ENCODE data around the gene ATP2B1. TPM values are rescaled to one million over a fixed set of nuclear protein-coding genes. Genes with fewer than 3 reads are reported as not detected.

The ATP2B1 gene
- total and polyA plus RNA-seq, 2 of the 13 experiments (the other 11 are each of a cell fraction or from before 2014, with no cell fraction given), result 12.1 to 60.2 TPM

DNA sequence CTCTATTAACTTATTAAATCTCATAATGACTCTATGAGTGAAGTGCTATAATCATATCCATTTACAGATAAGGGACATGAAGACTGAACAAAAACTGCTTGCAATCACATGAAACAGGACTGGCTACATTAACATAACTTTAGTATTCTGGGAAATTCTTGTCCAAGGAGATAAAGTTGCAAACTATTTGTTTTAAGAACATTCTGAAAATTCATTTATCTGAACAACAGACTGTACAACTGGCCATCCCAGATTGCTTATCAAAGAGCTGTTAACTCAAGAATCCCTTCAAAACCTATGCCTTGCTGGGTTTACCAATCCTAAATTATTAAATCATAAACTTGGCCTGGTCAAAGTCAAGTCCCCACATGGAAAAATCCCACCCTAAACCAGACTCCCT, 143.6 kb downstream of the ATP2B1 start:
- H3K36me3 ChIP-seq (replicated peaks in 1 of 2; ENCODE audit: control insufficient read depth in 1 of 2, insufficient read depth in 2 of 2, low read length in 2 of 2), result no peaks in the 10 kb centered on the region
- no peaks in the 10 kb centered on the region for H3K4me1 ChIP-seq (ENCODE audit: insufficient read depth, low read length)
- TF ChIP-seq, protein P1, sequence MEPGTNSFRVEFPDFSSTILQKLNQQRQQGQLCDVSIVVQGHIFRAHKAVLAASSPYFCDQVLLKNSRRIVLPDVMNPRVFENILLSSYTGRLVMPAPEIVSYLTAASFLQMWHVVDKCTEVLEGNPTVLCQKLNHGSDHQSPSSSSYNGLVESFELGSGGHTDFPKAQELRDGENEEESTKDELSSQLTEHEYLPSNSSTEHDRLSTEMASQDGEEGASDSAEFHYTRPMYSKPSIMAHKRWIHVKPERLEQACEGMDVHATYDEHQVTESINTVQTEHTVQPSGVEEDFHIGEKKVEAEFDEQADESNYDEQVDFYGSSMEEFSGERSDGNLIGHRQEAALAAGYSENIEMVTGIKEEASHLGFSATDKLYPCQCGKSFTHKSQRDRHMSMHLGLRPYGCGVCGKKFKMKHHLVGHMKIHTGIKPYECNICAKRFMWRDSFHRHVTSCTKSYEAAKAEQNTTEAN (CRISPR knock-in tag; conservative IDR thresholded peaks at IDR 0.05), result no peak
- TF ChIP-seq ZNF83 (CRISPR knock-in tag; IDR thresholded peaks at IDR 0.05; ENCODE audit: borderline replicate concordance) (no peak), ZSCAN20 (CRISPR knock-in tag; IDR thresholded peaks at IDR 0.05; ENCODE audit: borderline replicate concordance) (no peak), ZFX (CRISPR knock-in tag; IDR thresholded peaks at IDR 0.05; ENCODE audit: low read depth) (no peak), MAF1 (CRISPR knock-in tag; IDR thresholded peaks at IDR 0.05; ENCODE audit: borderline replicate concordance) (no peak), TP53 (CRISPR knock-in tag; conservative IDR thresholded peaks at IDR 0.05) (no peak), MBD4 (IDR thresholded peaks at IDR 0.05; ENCODE audit: borderline replicate concordance, low read length) (no peak), SMC3 (IDR thresholded peaks at IDR 0.05; ENCODE audit: low read length) (no peak)
- TF ChIP-seq, protein P2, sequence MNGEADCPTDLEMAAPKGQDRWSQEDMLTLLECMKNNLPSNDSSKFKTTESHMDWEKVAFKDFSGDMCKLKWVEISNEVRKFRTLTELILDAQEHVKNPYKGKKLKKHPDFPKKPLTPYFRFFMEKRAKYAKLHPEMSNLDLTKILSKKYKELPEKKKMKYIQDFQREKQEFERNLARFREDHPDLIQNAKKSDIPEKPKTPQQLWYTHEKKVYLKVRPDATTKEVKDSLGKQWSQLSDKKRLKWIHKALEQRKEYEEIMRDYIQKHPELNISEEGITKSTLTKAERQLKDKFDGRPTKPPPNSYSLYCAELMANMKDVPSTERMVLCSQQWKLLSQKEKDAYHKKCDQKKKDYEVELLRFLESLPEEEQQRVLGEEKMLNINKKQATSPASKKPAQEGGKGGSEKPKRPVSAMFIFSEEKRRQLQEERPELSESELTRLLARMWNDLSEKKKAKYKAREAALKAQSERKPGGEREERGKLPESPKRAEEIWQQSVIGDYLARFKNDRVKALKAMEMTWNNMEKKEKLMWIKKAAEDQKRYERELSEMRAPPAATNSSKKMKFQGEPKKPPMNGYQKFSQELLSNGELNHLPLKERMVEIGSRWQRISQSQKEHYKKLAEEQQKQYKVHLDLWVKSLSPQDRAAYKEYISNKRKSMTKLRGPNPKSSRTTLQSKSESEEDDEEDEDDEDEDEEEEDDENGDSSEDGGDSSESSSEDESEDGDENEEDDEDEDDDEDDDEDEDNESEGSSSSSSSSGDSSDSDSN (CRISPR knock-in tag; IDR thresholded peaks at IDR 0.05), result no peak
- intact Hi-C loops (cut with micrococcal nuclease; ENCODE audit: unreplicated experiment) (no loop called here), in situ Hi-C loops (cut with HindIII; ENCODE audit: extremely low pct_ligation_motif_present, low pct_unique_long_range_greater_than_20kb) (no loop called here)
- no peaks in the 10 kb centered on the region for H3K9me3 ChIP-seq (ENCODE audit: low read length)
- FAIRE-seq (no peak), ATAC-seq (no peak), DNase-seq (ENCODE audit: low spot score) (no peak)
- no TSS peak for BruUV-seq (replicated peaks)
- no peak overlapping the region for H3K4me3 ChIP-seq (replicated peaks in 1 of 3; ENCODE audit: insufficient read depth in 1 of 3, low read depth in 2 of 3, low read length in 3 of 3)
- no peaks in the 10 kb centered on the region for H4K20me1 ChIP-seq (ENCODE audit: insufficient read depth, low read length)
- no peak overlapping the region for H3K27ac ChIP-seq (ENCODE audit: extremely low read length, insufficient read depth, low read length)
- no peak overlapping the region for H3K4me2 ChIP-seq (ENCODE audit: low read depth, low read length)
- peaks cover 0 to 3% of the 10 kb centered on the region in 2 experiments; a peak in 1 of 5 replicates for H3K27me3 ChIP-seq (ENCODE audit: control insufficient read depth in 1 of 2, insufficient read depth in 2 of 2, low read length in 2 of 2)
- POLR2A ChIA-PET, result no interaction called here
- H2AFZ ChIP-seq (ENCODE audit: low read length), result no peak overlapping the region
- no peak overlapping the region for H3K9ac ChIP-seq (ENCODE audit: insufficient read depth, low read depth, low read length)
- no peaks in the 10 kb centered on the region for H3K79me2 ChIP-seq (ENCODE audit: insufficient read depth, low read length)
- CTCF ChIA-PET (ENCODE audit: low intra/inter-chr PET ratio, low total read pairs), result no interaction called here
